ENCODE measurements around the gene IGHMBP2.

Gene IGHMBP2

GRCh38 chr11:68938816-68939582 lies 35.3 kb downstream of the IGHMBP2 start:
- Histone ChIP-seq H3K27ac (ENCODE audit: extremely low read depth, low read depth, low read length) (no peak overlapping the region), H3K9me3 (ENCODE audit: control insufficient read depth, insufficient read depth, low read depth, low read length) (no peaks in the 10 kb centered on the region), H3K36me3 (ENCODE audit: control insufficient read depth in 2 of 2, insufficient read depth in 1 of 2, low read length in 2 of 2) (peaks cover 0 to 65% of the 10 kb centered on the region in 2 experiments; a peak in 1 of 3 replicates), H3K4me3 (ENCODE audit: low read depth, low read length) (no peak overlapping the region), H3K4me1 (ENCODE audit: control insufficient read depth, insufficient read depth, low read length) (no peaks in the 10 kb centered on the region)
- ChIA-PET POLR2A (no interaction called here), CTCF (no interaction called here)
- no peak for TF ChIP-seq ZBTB7A (tag by site-specific recombination; IDR thresholded peaks at IDR 0.05; ENCODE audit: low read depth)
- TF ChIP-seq ZFHX2 (tag by site-specific recombination; conservative IDR thresholded peaks at IDR 0.05) = peak; percentile 30; the same call in 1 of the 2 replicates
- TF ChIP-seq ZNF548 (tag by site-specific recombination; IDR thresholded peaks at IDR 0.05) = peak; percentile 73
- TF ChIP-seq TCF7L2 (IDR thresholded peaks at IDR 0.05; ENCODE audit: borderline replicate concordance, low read depth, low read length) = no peak
- TF ChIP-seq GLIS2 (tag by site-specific recombination; IDR thresholded peaks at IDR 0.05) = 0 out of 2 replicates have a peak, but pooled peaks have one; percentile 27
- peak; percentile 13; the same call in 1 of the 2 replicates for TF ChIP-seq ZIC2 (tag by site-specific recombination; IDR thresholded peaks at IDR 0.05)
- no peak for TF ChIP-seq MEIS1 (CRISPR knock-in tag; IDR thresholded peaks at IDR 0.05; ENCODE audit: borderline replicate concordance)
- TF ChIP-seq, protein P1, sequence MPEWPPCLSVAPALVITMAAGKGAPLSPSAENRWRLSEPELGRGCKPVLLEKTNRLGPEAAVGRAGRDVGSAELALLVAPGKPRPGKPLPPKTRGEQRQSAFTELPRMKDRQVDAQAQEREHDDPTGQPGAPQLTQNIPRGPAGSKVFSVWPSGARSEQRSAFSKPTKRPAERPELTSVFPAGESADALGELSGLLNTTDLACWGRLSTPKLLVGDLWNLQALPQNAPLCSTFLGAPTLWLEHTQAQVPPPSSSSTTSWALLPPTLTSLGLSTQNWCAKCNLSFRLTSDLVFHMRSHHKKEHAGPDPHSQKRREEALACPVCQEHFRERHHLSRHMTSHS (tag by site-specific recombination; IDR thresholded peaks at IDR 0.05) = no peak

DNA sequence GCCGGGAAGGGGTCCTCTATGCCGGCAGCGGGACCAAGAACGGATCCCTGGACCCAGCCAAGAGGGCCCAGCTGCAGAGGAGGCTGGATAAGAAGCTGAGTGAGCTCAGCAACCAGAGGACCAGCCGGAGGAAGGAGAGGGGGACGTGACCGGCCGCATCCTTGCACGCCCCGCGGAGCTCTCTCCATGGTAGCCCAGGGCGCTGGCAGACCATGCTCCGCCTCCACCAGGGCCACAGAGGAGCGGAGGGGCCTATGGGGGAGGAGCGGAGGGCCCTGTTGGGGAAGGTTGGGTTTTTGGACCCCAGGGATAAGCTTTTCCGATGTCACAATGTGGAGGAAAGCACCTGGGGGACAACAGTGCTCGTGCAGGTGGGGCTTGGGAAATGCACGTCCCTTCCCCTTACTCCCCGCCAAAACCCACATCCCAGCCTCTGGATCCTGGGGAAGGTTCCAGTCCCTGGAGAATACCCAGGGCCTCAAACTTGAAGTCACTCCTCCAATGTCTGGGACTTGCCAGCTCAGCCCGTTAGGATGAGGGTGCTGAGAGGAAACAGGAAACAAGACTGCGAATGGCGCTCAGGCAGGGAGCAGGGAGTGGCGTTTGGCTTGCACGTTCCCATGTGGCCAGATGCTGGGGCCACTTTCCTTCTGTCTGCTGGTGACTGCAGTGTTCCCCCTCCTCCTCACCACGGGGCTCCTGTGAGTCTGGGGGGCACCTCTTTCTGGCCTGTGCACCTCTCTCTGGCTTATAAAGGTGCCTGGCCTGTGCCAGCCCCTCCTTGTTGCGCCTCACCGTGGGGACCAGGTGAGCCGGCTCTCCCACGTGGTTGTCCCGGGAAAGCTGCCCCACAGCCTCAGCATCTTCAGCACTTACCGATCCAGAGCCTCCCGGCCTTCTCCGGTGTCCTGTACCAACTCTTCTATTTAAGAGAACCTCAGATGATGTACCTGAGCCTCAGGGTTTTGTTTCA lies 36.2 kb downstream of the IGHMBP2 start:
- Histone ChIP-seq H3K36me3 (ENCODE audit: control insufficient read depth in 2 of 2, insufficient read depth in 1 of 2, low read length in 2 of 2) (peaks cover 0 to 57% of the 10 kb centered on the region in 2 experiments; a peak in 1 of 3 replicates), H3K9me3 (ENCODE audit: control insufficient read depth, insufficient read depth, low read depth, low read length) (no peaks in the 10 kb centered on the region), H3K4me3 (ENCODE audit: low read depth, low read length) (no peak overlapping the region), H3K4me1 (ENCODE audit: control insufficient read depth, insufficient read depth, low read length) (no peaks in the 10 kb centered on the region), H3K27ac (ENCODE audit: extremely low read depth, low read depth, low read length) (no peak overlapping the region)
- ChIA-PET POLR2A (no interaction called here), CTCF (no interaction called here)
- TF ChIP-seq GFI1B (tag by site-specific recombination; IDR thresholded peaks at IDR 0.05) (no peak), REST (tag by site-specific recombination; IDR thresholded peaks at IDR 0.05) (0 out of 2 replicates have a peak, but pooled peaks have one; percentile 25)

DNA sequence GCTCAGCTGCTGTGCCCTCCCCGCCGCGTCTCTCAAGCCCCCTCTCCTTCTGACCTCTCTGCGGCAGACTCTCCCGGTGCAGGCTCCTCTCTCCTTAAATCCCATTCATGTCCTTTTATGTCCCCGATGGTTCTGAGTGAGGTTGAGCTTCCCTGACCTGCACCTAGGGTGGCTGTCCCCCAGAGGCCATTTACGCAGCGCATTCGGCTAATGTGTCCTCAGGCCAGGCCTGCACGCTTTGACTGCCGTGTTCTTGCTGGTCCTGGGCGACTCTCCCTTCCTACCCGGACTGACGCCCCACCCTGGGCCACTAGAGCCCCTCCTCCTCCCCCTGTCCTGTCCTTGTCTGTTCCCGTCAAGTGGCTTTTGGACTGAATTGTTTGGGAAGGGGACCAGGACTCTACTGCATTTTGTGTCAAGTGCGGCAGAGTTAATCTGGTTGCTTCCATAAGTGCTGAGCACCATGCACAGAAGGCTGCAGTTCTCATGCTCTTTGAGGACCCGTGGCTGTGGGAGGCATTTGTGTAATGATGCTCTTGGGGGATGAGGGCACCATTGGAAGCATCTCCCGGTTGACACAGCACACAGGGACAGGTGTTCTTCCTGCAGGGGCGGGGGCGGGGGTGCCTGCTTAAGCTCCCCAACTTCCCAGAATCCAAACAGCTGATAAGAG lies 37.1 kb downstream of the IGHMBP2 start:
- H3K27ac ChIP-seq (ENCODE audit: extremely low read depth, low read depth, low read length) = no peak overlapping the region
- H3K9me3 ChIP-seq (ENCODE audit: control insufficient read depth, insufficient read depth, low read depth, low read length) = no peaks in the 10 kb centered on the region
- no peaks in the 10 kb centered on the region for H3K4me1 ChIP-seq (ENCODE audit: control insufficient read depth, insufficient read depth, low read length)
- CTCF ChIA-PET = no interaction called here
- peaks cover 0 to 47% of the 10 kb centered on the region in 2 experiments; a peak in 1 of 3 replicates for H3K36me3 ChIP-seq (ENCODE audit: control insufficient read depth in 2 of 2, insufficient read depth in 1 of 2, low read length in 2 of 2)
- POLR2A ChIA-PET = no interaction called here
- no peak for TF ChIP-seq ZNF23 (tag by site-specific recombination; IDR thresholded peaks at IDR 0.05; ENCODE audit: borderline replicate concordance)
- TF ChIP-seq ZNF37A (tag by site-specific recombination; IDR thresholded peaks at IDR 0.05) = no peak
- TF ChIP-seq, protein P2, sequence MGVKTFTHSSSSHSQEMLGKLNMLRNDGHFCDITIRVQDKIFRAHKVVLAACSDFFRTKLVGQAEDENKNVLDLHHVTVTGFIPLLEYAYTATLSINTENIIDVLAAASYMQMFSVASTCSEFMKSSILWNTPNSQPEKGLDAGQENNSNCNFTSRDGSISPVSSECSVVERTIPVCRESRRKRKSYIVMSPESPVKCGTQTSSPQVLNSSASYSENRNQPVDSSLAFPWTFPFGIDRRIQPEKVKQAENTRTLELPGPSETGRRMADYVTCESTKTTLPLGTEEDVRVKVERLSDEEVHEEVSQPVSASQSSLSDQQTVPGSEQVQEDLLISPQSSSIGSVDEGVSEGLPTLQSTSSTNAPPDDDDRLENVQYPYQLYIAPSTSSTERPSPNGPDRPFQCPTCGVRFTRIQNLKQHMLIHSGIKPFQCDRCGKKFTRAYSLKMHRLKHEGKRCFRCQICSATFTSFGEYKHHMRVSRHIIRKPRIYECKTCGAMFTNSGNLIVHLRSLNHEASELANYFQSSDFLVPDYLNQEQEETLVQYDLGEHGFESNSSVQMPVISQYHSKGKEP (tag by site-specific recombination; IDR thresholded peaks at IDR 0.05) = no peak
- TF ChIP-seq ZNF394 (tag by site-specific recombination; IDR thresholded peaks at IDR 0.05; ENCODE audit: borderline replicate concordance) = no peak
- TF ChIP-seq ZNF521 (tag by site-specific recombination; IDR thresholded peaks at IDR 0.05) = no peak
- TF ChIP-seq ZNF169 (tag by site-specific recombination; IDR thresholded peaks at IDR 0.05) = no peak
- no peak for TF ChIP-seq ZNF398 (tag by site-specific recombination; IDR thresholded peaks at IDR 0.05)
- TF ChIP-seq ZNF785 (tag by site-specific recombination; IDR thresholded peaks at IDR 0.05) = no peak
- no peak for TF ChIP-seq ZNF302 (tag by site-specific recombination; IDR thresholded peaks at IDR 0.05; ENCODE audit: low read depth)
- no peak overlapping the region for H3K4me3 ChIP-seq (ENCODE audit: low read depth, low read length)
